Thyroid gland (tissue), 4 donors: ENCODE results near the gene DRD3. TPM values are rescaled to one million over a fixed set of nuclear protein-coding genes. Genes with fewer than 3 reads are reported as not detected.

Source experiments
- DNase-seq, 2 donors: peaks; one replicate each; pipeline ENCODE4 v3.0.0-alpha.2; 2019
- H3K27ac ChIP-seq, 3 donors: fragments of 200-600 bp; sonication (generic); 1 replicate in 2 of 3; 2 replicates in 1 of 3; pipeline ENCODE4 v1.5.1; 2016 to 2019; ENCODE audit warnings: mild to moderate bottlenecking in 1 of 3, moderate library complexity in 1 of 3
- H3K27me3 ChIP-seq: fragments of 200-600 bp; sonication (generic); one replicate; pipeline ENCODE4 v1.5.1; 2019
- H3K36me3 ChIP-seq, 2 donors: fragments of 200-600 bp; sonication (generic); one replicate each; pipeline ENCODE4 v1.5.1; 2016 to 2019
- H3K4me1 ChIP-seq, 2 donors: fragments of 200-600 bp; sonication (generic); one replicate each; pipeline ENCODE4 v1.5.1; 2017 to 2019
- H3K4me3 ChIP-seq, 3 donors: fragments of 200-600 bp; sonication (generic); replicated peaks in 1 of 3; 1 replicate in 2 of 3; 2 replicates in 1 of 3; pipeline ENCODE4 v1.5.1; 2016; ENCODE audit warnings: mild to moderate bottlenecking in 1 of 3
- H3K9me3 ChIP-seq: fragments of 200-600 bp; sonication (generic); one replicate; pipeline ENCODE4 v1.5.1; 2017
- POLR2A ChIP-seq, 2 donors: fragments of 450-650 bp; IDR thresholded peaks; one replicate each; pipeline ENCODE4 v1.6.1; 2017; ENCODE audit warnings: antibody characterized with exemption in 2 of 2, mild to moderate bottlenecking in 2 of 2, moderate library complexity in 1 of 2
- WGBS, 2 donors: methylation state at CpG; one replicate each; pipeline ENCODE4 v1.1.5; 2017; 5-methylcytosine and 5-hydroxymethylcytosine counted together
- intact Hi-C: fragments of 100-400 bp; cut with DNase I; formaldehyde crosslinking; loops from one replicate; pipeline ENCODE4 v1.15.1; 2023
- total RNA-seq, 4 donors: library from RNA; depleted of rRNA; stranded (reverse); fragments of >200 nt; gene quantifications; one replicate each; pipeline ENCODE4 v1.2.3, GENCODE V29; 2016
- TF ChIP-seq, protein P1 (sequence below), 6 experiments: fragments of 200-600 bp in 3 of 6; fragments of 450-650 bp in 3 of 6; sonication (generic) in 3 of 6; IDR thresholded peaks; one replicate each; pipeline ENCODE4 v1.5.1; 2016 to 2019; ENCODE audit warnings: antibody characterized with exemption in 6 of 6, mild to moderate bottlenecking in 2 of 6, inconsistent platforms in 1 of 6, moderate library complexity in 1 of 6

DRD3 gene
- total RNA-seq, 4 donors from 2014 or later, result not detected

DNA sequence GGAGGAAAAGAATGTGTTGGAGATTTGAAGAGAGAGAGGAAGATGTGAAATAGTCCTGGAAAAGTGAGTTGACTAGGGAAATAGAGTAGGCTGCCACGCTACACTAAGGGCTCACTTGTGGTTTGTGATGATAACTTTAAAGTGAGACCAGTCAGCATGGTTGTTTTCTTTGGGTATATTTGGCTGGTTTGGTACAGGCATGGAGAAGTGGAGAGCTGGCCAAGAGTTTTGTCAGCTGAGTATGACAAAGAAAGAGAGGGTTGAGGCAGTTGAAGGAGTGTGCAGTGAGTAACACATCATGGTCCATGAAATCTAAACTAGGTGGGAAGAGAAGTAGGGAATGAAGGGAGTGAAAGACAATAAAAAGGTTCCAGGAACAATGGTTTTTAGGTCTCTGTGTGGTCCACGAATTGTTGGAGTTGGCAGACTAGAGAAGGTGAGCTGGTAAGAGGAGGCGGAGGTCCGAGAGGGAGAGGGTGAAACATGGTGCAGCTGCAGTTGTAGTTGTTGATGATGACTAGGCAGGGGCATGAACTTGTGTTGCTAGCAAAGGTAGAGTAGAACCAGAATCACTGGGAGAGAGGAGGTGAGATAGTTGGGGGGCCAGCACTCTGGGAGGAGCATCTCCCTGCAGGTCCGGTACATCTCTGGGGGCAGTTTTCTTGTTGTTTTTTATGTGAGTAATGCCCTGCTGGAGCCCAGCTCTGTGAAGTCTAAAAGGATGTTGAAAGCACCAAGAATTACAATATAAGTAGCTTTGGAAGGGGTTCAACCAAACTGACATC is 37.5 kb upstream of the DRD3 start:
- intact Hi-C loops, result no loop called here
- Histone ChIP-seq H3K27ac (peak overlapping the region; percentile 63 to 77 (median 76)), H3K4me1 (peaks cover 52 to 70% of the 10 kb centered on the region in 2 donors), H3K4me3 (no peak overlapping the region), H3K9me3 (no peaks in the 10 kb centered on the region), H3K36me3 (no peaks in the 10 kb centered on the region), H3K27me3 (no peaks in the 10 kb centered on the region)
- TF ChIP-seq, protein P1, sequence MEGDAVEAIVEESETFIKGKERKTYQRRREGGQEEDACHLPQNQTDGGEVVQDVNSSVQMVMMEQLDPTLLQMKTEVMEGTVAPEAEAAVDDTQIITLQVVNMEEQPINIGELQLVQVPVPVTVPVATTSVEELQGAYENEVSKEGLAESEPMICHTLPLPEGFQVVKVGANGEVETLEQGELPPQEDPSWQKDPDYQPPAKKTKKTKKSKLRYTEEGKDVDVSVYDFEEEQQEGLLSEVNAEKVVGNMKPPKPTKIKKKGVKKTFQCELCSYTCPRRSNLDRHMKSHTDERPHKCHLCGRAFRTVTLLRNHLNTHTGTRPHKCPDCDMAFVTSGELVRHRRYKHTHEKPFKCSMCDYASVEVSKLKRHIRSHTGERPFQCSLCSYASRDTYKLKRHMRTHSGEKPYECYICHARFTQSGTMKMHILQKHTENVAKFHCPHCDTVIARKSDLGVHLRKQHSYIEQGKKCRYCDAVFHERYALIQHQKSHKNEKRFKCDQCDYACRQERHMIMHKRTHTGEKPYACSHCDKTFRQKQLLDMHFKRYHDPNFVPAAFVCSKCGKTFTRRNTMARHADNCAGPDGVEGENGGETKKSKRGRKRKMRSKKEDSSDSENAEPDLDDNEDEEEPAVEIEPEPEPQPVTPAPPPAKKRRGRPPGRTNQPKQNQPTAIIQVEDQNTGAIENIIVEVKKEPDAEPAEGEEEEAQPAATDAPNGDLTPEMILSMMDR (IDR thresholded peaks at IDR 0.05), result no peak
- TF ChIP-seq POLR2A (IDR thresholded peaks at IDR 0.05), result no peak
- WGBS, 2 donors, result 61 to 65% methylated on average over 5 of the region's 5 CpGs
- DNase-seq, result peak; percentile 79 to 80

DNA sequence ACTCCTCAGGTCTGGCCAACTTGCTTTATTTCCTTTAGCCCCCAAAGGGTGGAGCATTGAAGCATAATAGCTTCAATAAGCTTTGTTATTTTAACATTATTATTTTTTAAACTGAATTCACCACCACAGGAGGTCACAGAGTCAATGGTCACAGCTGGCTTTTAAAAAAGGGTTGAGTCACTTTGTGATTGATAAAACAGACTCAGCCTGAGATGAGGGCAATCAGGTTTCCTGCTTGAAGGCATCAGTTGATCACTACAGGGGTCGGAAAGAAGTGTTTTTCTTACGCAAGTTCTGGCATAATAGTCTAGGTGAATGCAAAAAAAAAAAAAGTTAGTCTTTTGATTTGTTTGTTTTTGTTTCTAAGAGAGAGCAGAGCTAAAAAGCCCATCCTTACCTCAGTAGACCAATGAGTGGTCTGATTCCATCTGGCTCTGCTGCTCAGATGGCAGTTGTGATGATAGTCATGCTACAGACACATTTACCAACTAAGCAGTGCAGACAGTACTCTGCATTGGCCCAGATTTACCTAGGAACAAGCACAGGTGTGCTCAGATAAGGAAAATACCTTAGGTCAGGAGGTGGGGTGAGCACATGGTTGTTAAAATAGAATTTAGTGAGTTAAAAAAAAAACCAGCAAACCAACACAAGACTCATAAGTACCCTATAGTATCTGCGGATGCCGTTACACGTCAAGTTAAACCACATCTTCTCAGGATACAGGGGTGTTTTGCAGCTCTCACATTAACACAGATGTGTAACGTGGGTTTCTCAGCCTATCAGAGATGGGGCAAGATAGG is 35.9 kb upstream of the DRD3 start:
- TF ChIP-seq POLR2A (IDR thresholded peaks at IDR 0.05), result no peak
- TF ChIP-seq, protein P1 (IDR thresholded peaks at IDR 0.05), result no peak
- Histone ChIP-seq H3K27ac (peak overlapping the region; percentile 21 to 70 (median 66)), H3K27me3 (no peaks in the 10 kb centered on the region), H3K4me3 (no peak overlapping the region), H3K4me1 (peaks cover 52 to 65% of the 10 kb centered on the region in 2 donors), H3K36me3 (no peaks in the 10 kb centered on the region), H3K9me3 (no peaks in the 10 kb centered on the region)
- intact Hi-C loops, result no loop called here
- DNase-seq, result no peak
- WGBS, 2 donors, result 64% methylated on average over 6 of the region's 6 CpGs

DNA sequence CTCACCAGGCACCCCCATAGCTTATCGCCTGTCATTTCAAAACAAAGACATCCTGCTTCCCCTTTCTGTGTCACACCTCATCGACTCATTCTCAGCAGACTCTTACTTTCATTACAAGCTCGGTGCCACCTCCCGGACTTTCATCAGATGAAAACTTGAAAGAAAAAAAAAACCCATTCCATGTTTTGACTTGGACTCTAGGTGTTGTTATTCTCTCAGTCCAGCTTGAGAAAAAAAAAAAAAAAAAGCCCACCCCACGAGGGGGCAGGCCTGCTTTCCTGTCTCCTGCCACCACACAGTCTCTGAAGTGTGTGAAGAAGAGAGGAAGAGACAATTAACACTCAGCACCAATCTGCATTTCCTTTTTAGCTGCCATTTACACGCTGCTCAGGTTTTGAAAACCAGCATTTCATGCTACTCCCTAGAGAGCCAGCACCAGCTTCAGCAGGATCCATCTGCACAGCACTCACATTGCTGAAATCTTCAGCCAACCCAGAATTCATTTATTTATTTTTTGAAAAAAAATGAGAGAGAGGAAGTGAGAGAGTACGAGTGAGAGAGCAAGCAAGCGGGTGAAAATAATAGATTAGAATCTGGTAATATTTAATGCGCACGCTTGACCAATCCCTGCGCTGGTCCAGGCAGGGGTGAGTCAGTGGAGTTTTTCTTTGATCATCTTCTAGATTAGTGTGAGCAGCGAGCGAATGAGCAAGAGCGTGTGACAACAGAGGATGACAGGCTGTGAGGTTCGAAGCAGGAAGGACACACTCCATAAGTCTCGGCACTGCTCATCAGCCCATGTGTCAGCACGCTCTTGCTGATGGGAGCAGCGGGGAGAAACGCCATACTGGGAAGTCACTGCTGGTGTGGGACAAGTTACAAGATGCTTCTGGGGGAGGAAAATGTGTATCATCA is 35.0 kb upstream of the DRD3 start:
- no peak for TF ChIP-seq POLR2A (IDR thresholded peaks at IDR 0.05)
- TF ChIP-seq, protein P1 (IDR thresholded peaks at IDR 0.05), result no peak
- DNase-seq, result peak; percentile 46 to 58
- Histone ChIP-seq H3K4me3 (no peak overlapping the region), H3K27ac (peak overlapping the region; percentile 1 to 66 (median 21)), H3K36me3 (no peaks in the 10 kb centered on the region), H3K27me3 (no peaks in the 10 kb centered on the region), H3K9me3 (no peaks in the 10 kb centered on the region), H3K4me1 (peaks cover 45 to 56% of the 10 kb centered on the region in 2 donors)
- intact Hi-C loops, result no loop called here
- WGBS, 2 donors, result 29 to 46% methylated on average over 19 of the region's 19 CpGs

GRCh38 chr3:114213292-114213626 is 34.4 kb upstream of the DRD3 start:
- Histone ChIP-seq H3K27ac (peak overlapping the region in 2 of 3 donors; percentile 1 to 66), H3K4me1 (peaks cover 40 to 50% of the 10 kb centered on the region in 2 donors), H3K27me3 (no peaks in the 10 kb centered on the region), H3K9me3 (no peaks in the 10 kb centered on the region), H3K36me3 (no peaks in the 10 kb centered on the region), H3K4me3 (no peak overlapping the region)
- intact Hi-C loops, result no loop called here
- no peak for DNase-seq
- 16 to 46% methylated on average over 4 of the region's 4 CpGs for WGBS, 2 donors
- TF ChIP-seq, protein P1 (IDR thresholded peaks at IDR 0.05), result no peak
